ENCODE results near the gene SZRD1.

The SZRD1 gene

DNA sequence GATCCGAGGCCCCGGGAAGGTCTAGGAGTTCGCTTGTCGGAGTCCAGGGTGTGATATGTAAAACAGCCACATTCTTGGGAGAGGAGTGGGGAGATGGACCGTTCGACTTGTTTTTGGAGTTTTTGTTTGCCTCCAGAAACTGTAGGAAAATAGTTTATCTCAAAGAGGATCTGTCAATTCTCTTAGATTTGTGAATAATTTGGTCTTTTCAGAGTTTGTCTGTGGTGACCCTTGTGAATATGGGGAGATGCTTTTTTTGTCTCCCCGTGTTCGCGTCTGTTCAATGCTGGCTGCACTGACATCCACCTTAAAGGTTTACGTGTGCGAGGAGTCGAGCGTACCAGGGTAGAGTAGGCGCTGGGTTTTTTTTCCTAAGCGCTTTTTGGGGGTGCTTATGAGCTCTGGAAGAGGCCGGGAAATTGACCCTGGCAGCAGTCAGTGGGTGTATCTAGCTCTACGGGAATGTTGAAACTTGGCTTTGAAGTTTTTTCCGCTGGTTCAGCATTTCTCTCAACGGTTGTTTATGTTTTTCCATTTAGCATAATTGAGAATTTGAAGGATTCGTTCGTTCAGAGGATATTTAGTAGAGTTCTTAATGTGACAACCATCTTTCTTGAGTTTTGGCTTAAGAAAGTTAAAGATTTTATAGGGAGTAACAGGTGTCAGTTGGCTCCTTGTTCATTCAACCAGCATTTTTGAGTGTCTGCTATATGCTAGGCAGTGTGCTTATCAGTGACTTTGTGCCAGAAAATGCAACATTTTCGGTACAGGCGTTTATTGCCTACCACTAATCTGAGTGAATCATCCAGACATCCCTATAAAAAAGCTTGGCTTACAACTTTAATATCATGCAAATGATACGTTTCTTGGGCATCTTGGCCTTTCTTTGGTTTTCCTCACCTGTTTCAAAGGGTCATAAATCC, 1.2 kb downstream of the SZRD1 start:
- DNase-seq: no peak

DNA sequence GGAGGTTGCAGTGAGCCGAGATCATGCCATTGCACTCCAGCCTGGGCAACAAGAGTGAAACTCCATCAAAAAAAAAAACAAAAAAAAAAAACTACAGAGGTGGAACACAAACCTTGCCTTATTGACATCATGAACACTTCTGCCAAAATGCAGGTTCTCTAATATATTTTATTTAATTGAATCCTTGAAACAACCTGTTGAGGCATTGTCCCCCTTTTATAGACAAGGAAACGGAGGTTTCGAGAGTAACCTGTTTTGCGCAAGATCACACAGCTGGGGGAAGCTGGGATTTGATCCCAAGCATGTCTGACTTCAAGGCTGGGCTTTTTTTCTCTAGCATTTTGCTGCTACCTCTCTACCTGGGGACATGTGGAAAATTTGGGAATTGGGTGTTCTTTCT, 2.8 kb downstream of the SZRD1 start:
- no peak for DNase-seq

DNA sequence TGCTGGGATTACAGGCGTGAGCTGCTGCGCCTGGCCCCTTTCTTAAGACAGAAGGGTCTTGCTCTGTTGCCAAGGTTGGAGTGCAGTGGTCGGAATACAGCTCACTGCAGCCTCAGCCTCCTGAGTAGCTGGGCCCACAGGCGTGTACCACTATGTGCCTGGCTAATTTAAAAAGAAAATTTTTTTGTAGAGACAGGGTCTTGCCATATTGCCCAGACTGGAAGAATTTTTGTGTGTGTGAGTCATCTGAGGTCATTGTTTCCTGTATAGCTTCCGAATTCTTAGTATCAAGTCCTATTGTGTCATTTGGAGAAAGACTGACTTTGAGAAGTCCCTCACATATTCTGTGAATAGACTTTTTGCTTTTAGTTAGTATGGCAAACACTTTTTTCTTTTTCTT, 4.7 kb downstream of the SZRD1 start:
- no peak for DNase-seq

DNA sequence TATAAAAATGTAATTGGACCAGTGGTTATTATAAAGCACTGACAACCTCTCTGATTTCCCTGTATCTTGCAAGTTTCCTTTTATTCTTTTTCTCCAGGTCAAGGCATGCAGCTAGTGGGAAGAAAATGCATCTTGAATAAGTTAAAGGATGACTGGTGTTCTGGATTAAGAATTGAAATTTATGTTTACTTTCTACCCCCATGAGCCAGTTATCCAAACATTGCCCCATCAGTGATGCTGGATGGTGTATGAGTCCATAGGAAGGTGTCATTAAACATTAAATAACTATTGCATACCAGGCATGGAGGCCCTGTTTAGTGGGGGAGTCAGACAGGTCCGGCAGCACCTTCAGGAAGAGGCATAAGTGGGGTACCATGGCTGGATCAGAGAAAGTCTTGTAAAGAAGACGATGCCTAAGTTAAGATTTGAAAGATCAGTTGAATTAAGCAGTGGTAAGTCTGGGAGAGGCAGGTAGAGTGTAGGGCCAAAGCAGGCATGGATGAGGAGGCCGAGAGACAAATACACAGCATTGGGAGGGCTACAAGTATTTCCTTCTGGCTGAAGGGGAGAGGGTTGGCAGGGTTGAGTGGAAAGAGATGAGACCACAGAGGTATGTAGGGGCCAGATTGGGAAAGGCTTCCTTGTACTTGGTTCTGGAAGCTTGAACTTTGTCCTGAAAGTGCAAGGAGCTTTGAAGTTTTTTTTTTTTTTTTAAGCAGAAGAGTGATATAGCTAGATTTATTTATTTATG, 5.7 kb downstream of the SZRD1 start:
- DNase-seq: no peak

DNA sequence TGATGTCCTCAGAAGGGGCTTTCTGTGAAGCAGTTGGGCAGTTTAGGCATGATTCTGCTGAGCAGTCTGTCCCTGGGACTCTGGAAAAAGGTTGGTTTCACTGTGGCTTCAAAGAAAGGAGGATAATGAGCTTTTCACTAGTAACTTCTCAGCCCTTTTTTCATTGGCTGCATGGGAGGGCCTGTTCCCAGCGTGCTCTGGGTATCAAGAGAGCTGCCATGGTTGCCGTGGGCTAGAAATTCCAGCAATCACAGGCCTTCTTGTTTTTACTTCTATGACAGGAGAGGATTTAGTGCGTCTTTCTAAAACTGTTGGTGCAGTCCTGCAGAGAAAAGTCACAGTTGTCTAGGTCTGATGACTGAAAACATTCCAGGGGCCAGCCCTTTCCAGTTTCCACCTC, 7.2 kb downstream of the SZRD1 start:
- no peak for DNase-seq

DNA sequence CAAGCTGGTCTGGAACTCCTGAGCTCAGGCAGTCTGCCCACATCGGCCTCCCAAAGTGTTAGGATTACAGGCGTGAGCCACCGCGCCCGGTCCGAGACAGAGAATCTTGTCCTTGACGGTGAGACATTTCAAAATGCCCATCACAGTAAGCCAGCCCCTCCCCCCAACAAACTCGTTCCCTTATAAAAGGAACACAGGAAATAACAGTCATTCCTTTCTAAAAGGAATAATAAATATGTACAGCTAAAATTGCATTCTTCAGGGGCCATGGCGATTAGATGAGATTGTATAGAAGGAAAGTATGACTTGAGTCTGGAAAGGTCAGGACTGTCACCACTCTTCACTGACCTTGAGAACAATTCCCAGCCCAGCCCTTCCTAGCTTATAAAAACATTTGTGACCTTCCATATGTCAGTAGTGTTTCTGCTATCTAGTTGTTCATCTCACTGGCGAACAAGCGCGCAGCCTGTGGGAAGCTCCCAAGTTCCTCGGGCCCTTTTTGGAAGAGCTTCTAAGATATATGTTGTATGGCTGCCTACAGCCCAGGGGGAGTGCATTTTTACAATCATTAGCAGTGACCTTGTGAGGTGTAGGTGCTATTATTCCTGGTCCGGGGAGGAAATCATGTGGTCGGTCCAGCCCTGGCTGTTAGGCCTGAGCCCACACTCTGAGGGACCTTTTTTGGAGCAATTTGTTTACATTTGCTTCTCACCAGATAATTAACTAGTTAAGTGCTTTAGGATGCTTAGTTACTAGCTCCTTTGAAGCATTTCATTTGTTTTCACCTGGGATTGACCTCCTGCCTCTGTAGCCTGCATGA, 8.7 kb downstream of the SZRD1 start:
- DNase-seq: no peak

DNA sequence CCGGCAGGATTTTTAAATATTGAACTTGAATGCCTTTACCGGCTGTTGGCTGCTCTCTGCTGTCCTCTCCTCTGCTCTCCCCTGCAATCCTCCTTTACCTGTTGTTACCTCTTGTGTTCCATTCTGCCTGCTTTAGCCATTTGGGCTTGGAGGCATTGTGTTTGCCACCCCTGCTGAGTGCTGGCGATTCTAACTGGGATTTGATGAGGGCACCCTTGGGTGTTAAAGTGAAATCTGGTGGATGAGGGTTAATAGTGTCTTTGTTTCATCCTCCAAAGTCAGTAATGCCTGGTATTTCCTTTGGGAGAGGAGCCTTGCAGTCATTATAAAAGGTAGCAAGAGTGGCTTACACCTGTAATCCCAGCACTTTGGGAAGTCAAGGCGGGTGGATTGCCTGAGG, 9.9 kb downstream of the SZRD1 start:
- no peak for DNase-seq

DNA sequence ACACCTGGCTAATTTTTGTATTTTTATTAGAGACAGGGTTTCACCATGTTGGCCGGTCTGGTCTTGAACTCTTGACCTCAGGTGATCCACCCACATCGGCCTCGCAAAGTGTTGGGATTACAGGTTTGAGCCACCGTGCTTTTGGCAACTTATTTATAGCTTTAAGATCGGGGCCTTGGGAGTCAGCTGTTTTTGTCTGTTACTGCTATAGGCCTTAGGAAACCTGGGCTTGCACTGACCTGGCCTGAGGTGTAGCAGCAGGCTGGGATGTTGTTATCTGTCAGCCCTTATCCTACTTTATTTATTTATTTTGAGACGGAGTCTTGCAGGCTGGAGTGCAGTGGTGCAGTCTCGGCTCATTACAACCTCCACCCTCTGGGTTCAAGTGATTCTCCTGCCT, 11.4 kb downstream of the SZRD1 start:
- DNase-seq: no peak

DNA sequence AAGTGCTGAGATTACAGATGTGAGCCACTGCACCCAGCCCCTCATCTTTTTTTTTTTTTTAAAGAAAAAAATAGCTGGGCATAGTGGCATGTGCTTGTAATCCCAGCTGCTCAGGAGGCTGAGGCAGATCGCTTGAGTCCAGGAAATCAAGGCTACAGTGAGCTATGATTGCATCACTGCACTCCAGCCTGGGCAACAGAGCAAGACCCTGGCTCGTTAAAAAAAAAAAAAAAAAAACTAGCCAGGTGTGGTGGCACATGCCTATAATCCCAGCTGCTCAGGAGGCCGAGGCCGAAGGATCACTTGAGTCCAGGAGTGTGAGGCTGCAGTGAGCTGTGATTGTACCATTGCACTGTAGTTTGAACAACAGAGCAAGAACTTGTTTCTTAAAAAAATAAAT, 13.8 kb downstream of the SZRD1 start:
- no peak for DNase-seq

DNA sequence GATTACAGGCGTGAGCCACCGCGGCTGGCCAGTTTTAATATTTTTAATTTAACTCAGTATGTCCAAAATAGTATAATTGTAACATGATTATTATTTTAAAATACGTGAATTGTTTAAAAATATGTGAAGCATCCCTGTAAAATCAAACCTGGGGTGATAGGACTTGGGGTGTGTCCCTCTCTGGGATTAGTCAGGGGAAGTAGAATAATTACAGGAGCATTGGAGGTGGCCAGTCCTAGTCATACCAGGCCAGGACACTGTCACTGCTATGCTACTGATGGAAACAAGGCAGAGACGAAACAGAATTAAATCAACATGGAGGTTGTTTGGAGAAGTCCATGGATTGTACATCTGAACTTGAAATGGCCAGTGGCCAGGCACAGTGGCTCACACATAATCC, 16.8 kb downstream of the SZRD1 start:
- DNase-seq: no peak

DNA sequence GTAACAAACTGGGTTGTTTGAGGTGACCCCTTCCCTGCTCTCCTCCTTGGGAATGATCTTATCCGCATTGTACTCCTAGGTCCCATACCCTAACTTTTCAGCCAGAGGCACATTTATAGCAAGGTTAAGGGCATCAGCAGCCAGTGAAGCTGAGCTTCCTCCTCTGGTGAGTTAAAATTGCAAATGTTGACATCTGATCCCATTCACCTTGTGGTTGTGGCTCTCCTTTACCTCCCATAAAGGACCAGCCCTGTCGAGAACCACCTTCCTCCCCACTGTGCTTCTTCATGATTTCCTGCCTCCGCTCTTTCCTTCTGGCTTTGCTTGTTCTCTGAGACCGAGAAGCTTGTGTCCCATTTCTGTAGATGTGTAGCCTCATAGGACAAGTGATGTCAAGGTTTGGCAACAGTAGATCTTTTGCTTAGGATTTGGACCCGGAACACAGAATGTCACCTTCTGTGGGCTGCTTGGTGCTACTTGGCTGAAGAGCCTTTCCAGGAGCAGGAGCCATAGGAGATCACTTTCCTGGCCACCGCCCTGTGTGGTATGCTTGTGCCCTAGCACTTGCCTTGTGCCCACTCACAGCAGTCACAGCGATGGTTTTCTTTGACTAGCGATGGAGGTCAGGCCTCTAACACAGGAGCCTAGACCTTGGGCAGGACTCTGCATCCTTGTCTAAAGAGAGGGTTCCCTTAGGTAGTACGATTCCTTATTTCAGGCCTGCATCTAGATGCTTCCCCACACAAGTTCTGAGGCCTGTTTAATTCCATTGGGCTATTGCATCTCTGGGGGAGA, 18.8 kb downstream of the SZRD1 start:
- DNase-seq: no peak

DNA sequence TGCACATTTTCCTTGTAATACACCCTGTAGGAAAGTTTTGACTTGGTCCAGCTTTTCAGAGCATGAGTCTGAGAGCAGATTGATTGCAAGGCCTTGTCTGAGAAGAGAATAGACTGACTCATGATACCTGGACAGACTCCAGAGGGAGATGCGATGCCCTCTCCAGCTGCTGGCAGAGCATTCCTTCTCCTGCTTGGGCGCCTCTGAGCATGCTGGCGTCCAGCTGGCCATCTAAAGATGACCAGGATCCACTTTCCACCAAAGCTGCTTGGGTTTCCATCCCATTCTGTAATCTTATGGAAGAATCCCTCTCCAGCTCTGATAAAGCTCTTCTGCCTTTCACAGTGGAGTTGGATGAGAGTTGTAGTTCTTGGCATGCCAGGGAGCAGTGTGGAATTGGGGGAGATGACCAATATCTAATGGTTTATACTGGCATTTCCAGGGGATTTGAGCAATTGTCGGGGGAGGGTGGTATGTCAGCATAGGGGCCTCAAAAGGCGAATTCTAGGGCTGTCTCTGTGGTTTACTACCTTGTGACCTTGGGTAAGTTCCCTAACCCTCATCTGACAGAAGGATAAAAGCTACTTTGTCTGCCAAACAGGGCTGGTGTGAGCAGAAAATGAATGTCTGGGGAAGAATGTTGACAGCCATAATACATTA, 19.5 kb downstream of the SZRD1 start:
- peak; percentile 88 for DNase-seq

DNA sequence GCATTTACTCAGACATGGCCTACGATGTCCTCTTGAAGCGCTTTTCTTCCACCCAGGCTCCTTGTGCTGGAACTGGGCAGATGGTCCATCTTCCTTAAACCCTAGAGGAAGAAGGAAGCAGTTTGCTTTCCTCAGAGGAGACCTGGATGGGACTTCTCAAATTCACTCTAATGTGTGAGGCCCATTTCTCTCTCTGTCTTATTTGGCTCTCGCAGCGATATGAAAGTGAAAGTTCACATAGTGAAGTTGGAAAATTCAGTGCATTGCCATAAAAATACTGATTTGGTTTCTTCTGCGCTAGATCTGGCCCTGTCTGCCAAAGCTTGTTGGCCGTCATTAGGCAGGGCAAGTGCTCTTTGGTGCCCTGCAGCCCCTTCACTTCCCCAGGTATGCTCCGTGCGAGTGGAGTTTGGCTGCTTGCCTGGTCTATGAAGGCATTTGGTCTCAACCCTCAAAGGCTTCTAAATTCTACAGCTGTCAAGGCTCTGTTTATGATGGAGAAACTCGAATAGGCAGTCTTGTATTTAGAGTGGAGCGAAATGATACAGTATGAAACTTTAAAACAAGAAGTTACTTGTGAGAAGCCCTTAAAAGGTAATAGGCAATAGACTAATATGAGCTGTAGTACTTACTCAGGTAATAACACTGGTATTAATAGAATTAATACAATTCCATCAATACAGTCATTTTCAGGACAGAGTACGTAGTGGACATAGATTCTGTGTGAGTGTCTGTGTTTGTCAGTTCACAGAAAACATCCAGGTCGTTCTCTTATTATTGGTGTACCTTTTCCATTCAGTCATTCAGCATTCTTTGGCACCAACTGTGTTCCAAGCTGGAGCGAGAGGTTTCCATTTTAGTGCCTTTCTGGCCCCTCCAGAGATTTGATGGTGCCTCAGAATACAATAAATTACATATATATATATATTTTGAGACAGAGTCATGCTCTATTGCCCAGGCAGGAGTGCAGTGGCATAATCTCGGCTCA, 20.5 kb downstream of the SZRD1 start:
- DNase-seq: no peak

DNA sequence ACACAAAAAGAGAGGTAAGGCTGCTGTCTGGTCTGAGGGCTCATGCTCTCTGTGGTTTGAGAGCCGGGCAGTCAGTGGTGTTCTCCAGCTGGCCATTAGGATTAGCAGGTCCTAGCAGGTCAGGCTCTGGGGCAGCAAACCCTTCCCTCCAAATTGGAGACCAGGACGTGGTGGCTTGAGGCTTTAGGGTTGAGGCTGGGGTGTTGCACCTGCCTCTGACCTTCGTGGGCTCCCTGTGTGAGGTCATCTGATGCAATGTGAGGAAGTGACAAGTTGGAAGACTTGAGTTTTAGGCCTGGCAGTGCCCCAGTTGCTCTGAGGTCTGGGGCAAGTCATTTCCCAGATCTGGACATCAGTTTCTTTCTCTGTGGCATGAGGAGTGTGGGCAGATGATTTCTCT, 24.4 kb downstream of the SZRD1 start:
- no peak for DNase-seq

DNA sequence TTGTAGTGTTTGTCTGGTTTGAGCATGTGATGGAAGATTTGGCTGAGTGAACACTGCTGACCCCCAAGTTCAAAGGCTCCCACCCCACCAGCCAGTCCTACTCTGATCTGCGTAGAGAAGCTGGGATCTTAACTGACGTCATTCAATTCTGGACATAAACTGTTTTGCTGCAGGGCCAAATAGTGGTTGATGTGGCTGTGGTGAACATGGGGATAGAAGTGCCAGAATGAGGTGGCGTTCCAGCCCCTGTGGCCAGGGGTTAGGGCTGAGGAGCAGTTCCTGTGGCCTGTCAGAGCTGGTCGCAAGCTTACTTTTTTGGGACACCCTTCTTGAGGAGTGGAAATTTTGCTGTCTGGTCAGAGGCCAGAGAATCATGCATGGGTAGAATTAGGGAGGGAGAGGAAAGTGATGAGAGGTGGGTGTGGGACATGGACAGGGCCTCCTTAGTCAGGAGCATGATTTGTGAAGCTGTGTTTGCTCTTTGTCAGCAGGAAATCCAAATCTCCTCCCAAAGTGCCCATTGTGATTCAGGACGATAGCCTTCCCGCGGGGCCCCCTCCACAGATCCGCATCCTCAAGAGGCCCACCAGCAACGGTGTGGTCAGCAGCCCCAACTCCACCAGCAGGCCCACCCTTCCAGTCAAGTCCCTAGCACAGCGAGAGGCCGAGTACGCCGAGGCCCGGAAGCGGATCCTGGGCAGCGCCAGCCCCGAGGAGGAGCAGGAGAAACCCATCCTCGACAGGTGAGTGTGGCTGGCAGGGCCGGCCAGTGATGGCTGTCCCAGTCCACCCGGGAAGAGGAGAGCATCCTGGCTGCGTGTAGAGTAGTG, 25.9 kb downstream of the SZRD1 start:
- no peak for DNase-seq

DNA sequence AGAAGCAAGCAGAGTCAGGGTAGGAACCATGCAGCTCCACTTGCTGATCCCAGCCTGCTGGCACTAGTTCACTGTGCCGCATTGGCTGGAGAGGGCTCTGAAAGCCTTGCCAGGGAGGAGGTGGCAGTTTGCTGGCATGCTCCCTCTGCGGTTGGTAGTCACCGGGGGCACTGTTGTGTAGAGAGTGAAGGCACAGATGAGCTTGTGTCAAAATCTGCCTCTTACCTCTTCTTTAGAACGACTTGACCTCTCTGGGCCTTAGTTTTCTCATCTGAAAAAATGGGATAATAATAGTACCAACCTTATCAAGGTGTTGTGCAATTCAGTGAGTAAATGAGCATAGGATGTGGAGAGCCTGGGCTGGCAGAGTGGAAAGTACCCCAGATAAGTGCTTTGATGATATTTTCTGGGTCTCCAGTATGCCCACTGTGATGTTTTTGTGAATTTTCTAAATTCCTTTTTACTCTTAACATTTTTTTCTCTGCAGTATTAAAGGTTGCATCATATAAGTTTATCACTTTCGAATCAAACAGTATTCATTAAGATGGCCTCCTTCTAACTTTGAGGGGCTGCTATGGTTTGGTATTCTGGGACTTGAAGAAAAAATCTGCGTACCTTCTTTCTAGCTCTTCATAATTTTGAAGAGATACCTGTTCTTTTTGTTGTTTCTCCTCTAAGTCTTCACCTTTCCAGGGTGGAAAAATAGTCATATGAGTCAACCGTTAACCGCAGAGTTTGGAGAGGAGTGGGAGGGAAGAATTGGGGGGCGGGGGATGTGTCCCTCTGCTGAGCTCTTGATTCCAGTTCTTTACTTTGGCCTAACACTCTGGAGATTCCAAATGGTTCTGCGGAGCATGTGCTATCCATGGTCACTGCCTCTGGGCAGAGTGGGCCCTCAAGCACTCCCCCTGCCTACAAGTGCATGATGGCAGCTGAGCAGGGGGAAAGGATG, 26.8 kb downstream of the SZRD1 start:
- no peak for DNase-seq

DNA sequence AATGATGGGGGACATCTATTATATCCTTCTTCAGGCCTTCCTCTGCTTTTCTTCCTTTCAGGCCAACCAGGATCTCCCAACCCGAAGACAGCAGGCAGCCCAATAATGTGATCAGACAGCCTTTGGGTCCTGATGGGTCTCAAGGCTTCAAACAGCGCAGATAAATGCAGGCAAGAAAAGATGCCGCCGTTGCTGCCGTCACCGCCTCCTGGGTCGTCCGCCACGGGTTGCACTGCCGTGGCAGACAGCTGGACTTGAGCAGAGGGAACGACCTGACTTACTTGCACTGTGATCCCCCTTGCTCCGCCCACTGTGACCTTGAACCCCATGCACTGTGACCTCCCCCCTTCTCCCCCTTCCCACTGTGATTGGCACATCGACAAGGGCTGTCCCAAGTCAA, 27.9 kb downstream of the SZRD1 start:
- no peak for DNase-seq

DNA sequence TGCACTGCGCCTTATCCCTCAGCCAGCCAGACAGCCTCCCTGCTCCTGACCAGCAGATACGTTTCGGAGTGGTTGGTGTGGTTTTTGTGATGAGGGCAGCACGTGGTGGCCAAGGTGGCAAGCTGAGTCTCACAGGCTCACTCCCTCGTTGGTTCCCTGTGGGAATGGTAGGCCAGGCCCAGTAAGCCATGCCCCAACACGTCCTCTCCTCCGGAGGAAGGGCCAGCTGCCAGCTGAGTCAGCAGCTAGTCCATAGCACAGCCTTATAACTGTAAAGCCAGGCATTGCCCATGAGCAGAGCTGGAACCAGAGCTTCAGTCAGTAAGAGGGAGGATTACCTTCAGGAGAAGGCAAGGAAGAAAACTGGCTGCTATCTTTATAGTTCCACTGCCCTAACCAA, 29.5 kb downstream of the SZRD1 start:
- DNase-seq: no peak

DNA sequence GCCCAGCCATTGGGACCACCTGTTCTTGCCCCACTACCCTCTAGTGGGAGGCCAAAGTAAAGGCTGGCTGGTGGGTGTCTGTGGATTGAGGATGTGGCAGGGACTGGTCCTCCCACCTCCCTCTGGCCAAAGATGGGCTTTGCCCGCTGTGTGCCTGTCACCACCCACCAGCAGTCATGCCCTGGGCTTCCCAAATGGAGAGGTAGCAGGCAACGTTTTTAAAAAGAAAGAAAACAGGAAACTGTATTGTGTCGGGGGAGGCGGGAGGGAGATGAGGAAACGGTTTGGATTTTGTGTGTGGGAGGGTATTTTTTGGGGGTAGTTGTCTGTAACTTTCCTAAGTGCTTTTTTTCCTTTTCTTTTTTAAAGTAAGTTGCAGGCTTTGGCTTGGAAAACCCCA, 30.1 kb downstream of the SZRD1 start:
- DNase-seq: no peak
